Upper lobe of right lung (tissue), 1 donor: Measurements from ENCODE around the gene ZBTB49. TPM values are rescaled to one million over a fixed set of nuclear protein-coding genes. Genes with fewer than 3 reads are reported as not detected.

Source experiments
- ATAC-seq: fragments of 200-7000 bp; cut with Tn5 transposase; one replicate; pipeline ENCODE4 v1.9.1; 2020; ENCODE audit warnings: mild to moderate bottlenecking, moderate library complexity
- DNase-seq: peaks from one replicate; pipeline ENCODE4 v3.0.0-alpha.2; 2020
- H3K27ac ChIP-seq: fragments of 200-600 bp; one replicate; pipeline ENCODE4 v1.8.0; 2022
- H3K27me3 ChIP-seq: fragments of 200-600 bp; one replicate; pipeline ENCODE4 v1.8.0; 2022; ENCODE audit warnings: mild to moderate bottlenecking
- H3K36me3 ChIP-seq: fragments of 200-600 bp; one replicate; pipeline ENCODE4 v1.8.0; 2022
- H3K4me1 ChIP-seq: fragments of 200-600 bp; one replicate; pipeline ENCODE4 v1.8.0; 2022
- H3K4me3 ChIP-seq: fragments of 200-600 bp; one replicate; pipeline ENCODE4 v1.8.0; 2022; ENCODE audit warnings: mild to moderate bottlenecking
- H3K9me3 ChIP-seq: fragments of 200-600 bp; one replicate; pipeline ENCODE4 v1.8.0; 2022
- intact Hi-C: fragments of 100-400 bp; cut with DNase I; formaldehyde crosslinking; loops from one replicate; pipeline ENCODE4 v1.11.0; 2022
- total RNA-seq: library from RNA; stranded (reverse); fragmentation: NEBNext Ultra II Directional; extraction: Animal tissue kit (Norgen Biotek cat#: 25700); gene quantifications from one replicate; pipeline ENCODE4 v1.2.1, GENCODE V29; 2021
- TF ChIP-seq, protein P1 (sequence below): fragments of 200-600 bp; IDR thresholded peaks from one replicate; pipeline ENCODE4 v1.8.0; 2022; ENCODE audit warnings: antibody characterized with exemption
- donor health status: DM: no; HTN: yes; CAD: no; lungs with severe emphysema.

The ZBTB49 gene
- total RNA-seq, 1 donor from 2014 or later: 5.6 TPM

DNA sequence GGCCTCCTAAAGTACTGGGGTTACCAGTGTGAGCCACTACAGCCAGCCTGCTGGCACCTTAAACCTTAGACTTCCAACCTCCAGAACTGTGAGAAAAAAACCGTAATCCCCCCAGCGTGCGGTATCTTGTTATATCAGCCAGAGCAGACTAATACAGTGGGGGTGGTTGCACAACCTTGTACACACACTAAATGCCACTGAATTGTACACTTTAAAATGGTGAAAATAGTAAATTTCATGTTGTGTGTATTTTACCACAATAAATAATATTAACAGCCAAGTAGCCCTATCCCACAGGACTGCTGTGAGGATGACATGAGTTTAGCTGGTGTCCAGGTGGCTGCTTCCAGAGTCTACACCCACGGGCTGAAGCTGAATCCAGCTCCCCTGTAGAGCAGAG is 38.8 kb downstream of the ZBTB49 start:
- intact Hi-C loops: no loop called here
- no peaks in the 10 kb centered on the region for H3K36me3 ChIP-seq

DNA sequence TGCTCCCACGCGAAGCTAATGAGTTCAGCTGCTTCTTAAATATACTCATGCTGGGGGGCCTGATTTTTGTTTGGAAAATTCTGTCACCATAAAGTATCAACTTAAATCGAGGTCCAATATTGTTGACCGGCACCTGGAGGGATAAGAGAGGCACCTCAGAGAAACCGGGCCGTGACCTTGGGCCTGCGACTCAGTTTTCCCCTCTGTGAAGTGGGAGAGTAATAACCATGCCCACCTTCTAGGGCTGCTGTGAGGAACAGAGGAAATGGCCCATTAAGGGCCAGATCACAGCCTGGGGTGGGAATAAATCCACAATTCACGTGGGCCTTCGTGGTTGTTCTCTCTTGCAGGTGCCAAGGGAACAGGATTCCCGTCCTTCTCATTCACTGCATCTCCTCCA is 39.4 kb downstream of the ZBTB49 start:
- Histone ChIP-seq H3K27me3 (no peaks in the 10 kb centered on the region), H3K4me3 (no peak overlapping the region), H3K36me3 (no peaks in the 10 kb centered on the region), H3K27ac (no peak overlapping the region), H3K4me1 (no peaks in the 10 kb centered on the region), H3K9me3 (no peaks in the 10 kb centered on the region)
- DNase-seq (peak; percentile 27), ATAC-seq (no peak)
- intact Hi-C loops: no loop called here
- TF ChIP-seq, protein P1, sequence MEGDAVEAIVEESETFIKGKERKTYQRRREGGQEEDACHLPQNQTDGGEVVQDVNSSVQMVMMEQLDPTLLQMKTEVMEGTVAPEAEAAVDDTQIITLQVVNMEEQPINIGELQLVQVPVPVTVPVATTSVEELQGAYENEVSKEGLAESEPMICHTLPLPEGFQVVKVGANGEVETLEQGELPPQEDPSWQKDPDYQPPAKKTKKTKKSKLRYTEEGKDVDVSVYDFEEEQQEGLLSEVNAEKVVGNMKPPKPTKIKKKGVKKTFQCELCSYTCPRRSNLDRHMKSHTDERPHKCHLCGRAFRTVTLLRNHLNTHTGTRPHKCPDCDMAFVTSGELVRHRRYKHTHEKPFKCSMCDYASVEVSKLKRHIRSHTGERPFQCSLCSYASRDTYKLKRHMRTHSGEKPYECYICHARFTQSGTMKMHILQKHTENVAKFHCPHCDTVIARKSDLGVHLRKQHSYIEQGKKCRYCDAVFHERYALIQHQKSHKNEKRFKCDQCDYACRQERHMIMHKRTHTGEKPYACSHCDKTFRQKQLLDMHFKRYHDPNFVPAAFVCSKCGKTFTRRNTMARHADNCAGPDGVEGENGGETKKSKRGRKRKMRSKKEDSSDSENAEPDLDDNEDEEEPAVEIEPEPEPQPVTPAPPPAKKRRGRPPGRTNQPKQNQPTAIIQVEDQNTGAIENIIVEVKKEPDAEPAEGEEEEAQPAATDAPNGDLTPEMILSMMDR: no peak

More for the DNA sequence above, 38.8 kb downstream of the ZBTB49 start:
- TF ChIP-seq, protein P1: no peak
- peak; percentile 3 for DNase-seq
- Histone ChIP-seq H3K4me3 (no peak overlapping the region), H3K4me1 (no peaks in the 10 kb centered on the region), H3K27ac (no peak overlapping the region), H3K9me3 (no peaks in the 10 kb centered on the region), H3K27me3 (no peaks in the 10 kb centered on the region)
- no peak for ATAC-seq

DNA sequence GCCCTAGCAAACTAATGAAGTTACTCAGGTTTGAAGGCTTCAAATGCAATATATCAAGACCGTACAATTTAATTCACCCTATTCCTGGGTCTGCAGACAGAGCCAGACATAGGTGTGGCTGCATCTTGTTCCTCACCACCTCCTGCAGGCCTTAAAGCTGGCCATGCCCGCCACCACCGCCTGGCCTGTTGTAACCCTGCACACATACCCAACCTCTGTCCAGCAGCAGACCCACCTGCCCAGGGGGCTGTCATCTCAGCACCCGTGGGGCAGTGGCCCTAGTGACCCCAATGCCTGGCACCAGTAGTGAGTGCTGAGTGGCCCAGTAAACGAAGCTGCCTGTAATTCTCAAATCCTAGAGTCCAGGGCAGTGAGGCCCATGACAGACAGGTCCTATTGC is 40.7 kb downstream of the ZBTB49 start:
- H3K4me1 ChIP-seq: no peaks in the 10 kb centered on the region
- no peak for ATAC-seq
- no peaks in the 10 kb centered on the region for H3K36me3 ChIP-seq
- H3K4me3 ChIP-seq: no peak overlapping the region
- no peaks in the 10 kb centered on the region for H3K9me3 ChIP-seq
- no peak overlapping the region for H3K27ac ChIP-seq
- TF ChIP-seq, protein P1: no peak
- no peaks in the 10 kb centered on the region for H3K27me3 ChIP-seq
- intact Hi-C loops: loop anchor here (10.0 kb wide), 1 partner anchor 76 kb away; no protein-coding TSS in a partner anchor
- peak; percentile 25 for DNase-seq

DNA sequence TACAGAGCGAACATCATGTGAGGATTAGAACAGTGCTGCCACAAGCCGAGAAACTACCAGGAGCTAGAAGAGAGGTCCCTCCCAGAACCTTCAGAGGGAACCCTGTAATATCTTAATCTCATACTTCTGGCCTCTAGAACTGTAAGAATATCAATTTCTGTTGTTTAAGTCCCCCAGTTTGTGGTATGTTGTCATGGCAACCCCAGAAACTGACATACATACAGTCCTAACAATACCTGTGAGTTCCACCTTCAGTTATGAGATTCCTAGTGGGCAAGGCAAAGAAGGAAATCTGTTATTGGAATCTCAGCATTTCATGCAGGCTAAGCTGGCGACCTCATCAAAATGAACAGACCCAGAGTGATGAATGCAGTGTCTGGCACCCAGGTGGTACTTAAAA is 42.5 kb downstream of the ZBTB49 start:
- DNase-seq (no peak), ATAC-seq (no peak)
- H3K27me3 ChIP-seq: no peaks in the 10 kb centered on the region
- no peak overlapping the region for H3K27ac ChIP-seq
- H3K4me1 ChIP-seq: no peaks in the 10 kb centered on the region
- H3K36me3 ChIP-seq: no peaks in the 10 kb centered on the region
- no peak overlapping the region for H3K4me3 ChIP-seq
- TF ChIP-seq, protein P1: no peak
- intact Hi-C loops: loop anchor here (10.0 kb wide), 1 partner anchor 78 kb away; no protein-coding TSS in a partner anchor
- H3K9me3 ChIP-seq: no peaks in the 10 kb centered on the region

- no peaks in the 10 kb centered on the region for H3K36me3 ChIP-seq
- TF ChIP-seq, protein P1: no peak
- DNase-seq (peak; percentile 57), ATAC-seq (peak; percentile 21)
- H3K27me3 ChIP-seq: no peaks in the 10 kb centered on the region
- H3K4me1 ChIP-seq: no peaks in the 10 kb centered on the region
- no peaks in the 10 kb centered on the region for H3K9me3 ChIP-seq
- intact Hi-C loops: loop anchor here (10.0 kb wide), 1 partner anchor 78 kb away; no protein-coding TSS in a partner anchor
- no peak overlapping the region for H3K27ac ChIP-seq
- H3K4me3 ChIP-seq: no peak overlapping the region
Observed at GRCh38 chr4:4333265-4333706, 43.2 kb downstream of the ZBTB49 start.
